Adrenal gland (tissue), 5 donors: ENCODE measurements around the gene STX4.

Experiments used
- POLR2A ChIP-seq, 2 donors: fragments of 450-650 bp; IDR thresholded peaks; one replicate each; pipeline ENCODE4 v1.6.1; 2017; ENCODE audit warnings: antibody characterized with exemption in 2 of 2, mild to moderate bottlenecking in 2 of 2, moderate library complexity in 1 of 2
- TF ChIP-seq, protein P1 (sequence below), 6 experiments: fragments of 450-650 bp in 4 of 6; fragments of 200-600 bp in 2 of 6; sonication (generic) in 1 of 6; IDR thresholded peaks; 1 replicate in 5 of 6; 2 replicates in 1 of 6; pipeline versions ENCODE4 v1.5.1 to v1.8.0; 2016 to 2021; ENCODE audit warnings: antibody characterized with exemption in 6 of 6, mild to moderate bottlenecking in 2 of 6, moderate library complexity in 1 of 6
- donor health status: DM: no; HTN: no; CAD: no.

- TF ChIP-seq, protein P1, sequence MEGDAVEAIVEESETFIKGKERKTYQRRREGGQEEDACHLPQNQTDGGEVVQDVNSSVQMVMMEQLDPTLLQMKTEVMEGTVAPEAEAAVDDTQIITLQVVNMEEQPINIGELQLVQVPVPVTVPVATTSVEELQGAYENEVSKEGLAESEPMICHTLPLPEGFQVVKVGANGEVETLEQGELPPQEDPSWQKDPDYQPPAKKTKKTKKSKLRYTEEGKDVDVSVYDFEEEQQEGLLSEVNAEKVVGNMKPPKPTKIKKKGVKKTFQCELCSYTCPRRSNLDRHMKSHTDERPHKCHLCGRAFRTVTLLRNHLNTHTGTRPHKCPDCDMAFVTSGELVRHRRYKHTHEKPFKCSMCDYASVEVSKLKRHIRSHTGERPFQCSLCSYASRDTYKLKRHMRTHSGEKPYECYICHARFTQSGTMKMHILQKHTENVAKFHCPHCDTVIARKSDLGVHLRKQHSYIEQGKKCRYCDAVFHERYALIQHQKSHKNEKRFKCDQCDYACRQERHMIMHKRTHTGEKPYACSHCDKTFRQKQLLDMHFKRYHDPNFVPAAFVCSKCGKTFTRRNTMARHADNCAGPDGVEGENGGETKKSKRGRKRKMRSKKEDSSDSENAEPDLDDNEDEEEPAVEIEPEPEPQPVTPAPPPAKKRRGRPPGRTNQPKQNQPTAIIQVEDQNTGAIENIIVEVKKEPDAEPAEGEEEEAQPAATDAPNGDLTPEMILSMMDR (IDR thresholded peaks at IDR 0.05): no peak
- TF ChIP-seq POLR2A (IDR thresholded peaks at IDR 0.05): no peak
Observed at GRCh38 chr16:31072540-31073141, 39.3 kb downstream of the STX4 start.
